CD4-positive, CD25-positive, alpha-beta regulatory T cell (primary cell): ENCODE data around the gene LHPP. TPM values are rescaled to one million over a fixed set of nuclear protein-coding genes. Genes with fewer than 3 reads are reported as not detected.

ENCODE experiments used
- ATAC-seq, 2 donors: fragments of 150-1000 bp; cut with Tn5 transposase; one replicate each; pipeline ENCODE4 v1.10.0; 2021; ENCODE audit warnings: low read depth in 2 of 2, moderate number of reproducible peaks in 2 of 2, moderate library complexity in 1 of 2
- DNase-seq, 3 donors: peaks; one replicate each; pipeline versions ENCODE4 v3.0.0 to v3.0.0-alpha.2; 2012 to 2022; ENCODE audit warnings: mixed read lengths in 1 of 3
- H3K27ac ChIP-seq: one replicate; pipeline ENCODE4 v1.7.0; 2013; ENCODE audit warnings: mild to moderate bottlenecking, low read length; ENCODE audit not compliant: insufficient read depth, poor library complexity, severe bottlenecking
- H3K27me3 ChIP-seq: one replicate; pipeline ENCODE4 v1.7.0; 2013; ENCODE audit warnings: low read length; ENCODE audit not compliant: control insufficient read depth, insufficient read depth
- H3K36me3 ChIP-seq: one replicate; pipeline ENCODE4 v1.7.0; 2013; ENCODE audit warnings: mild to moderate bottlenecking, low read length, moderate library complexity; ENCODE audit not compliant: control insufficient read depth, insufficient read depth
- H3K4me1 ChIP-seq: 2 replicates; pipeline ENCODE4 v1.7.0; 2013; ENCODE audit warnings: mild to moderate bottlenecking, low read length; ENCODE audit not compliant: insufficient read depth, control insufficient read depth, poor library complexity, severe bottlenecking
- H3K4me3 ChIP-seq: one replicate; pipeline ENCODE4 v1.7.0; 2013; ENCODE audit warnings: low read depth, mild to moderate bottlenecking, low read length, moderate library complexity
- H3K9me3 ChIP-seq, 2 experiments: 1 replicate in 1 of 2; 2 replicates in 1 of 2; pipeline ENCODE4 v1.7.0; 2013; ENCODE audit warnings: low read length in 2 of 2, mild to moderate bottlenecking in 1 of 2, moderate library complexity in 1 of 2; ENCODE audit not compliant: control insufficient read depth in 2 of 2
- H3K27ac Mint-ChIP-seq, 3 donors: one replicate each; pipeline ENCODE4 v1.8.0; 2020 to 2022; ENCODE audit warnings: mild to moderate bottlenecking in 3 of 3, mixed read lengths in 3 of 3, moderate library complexity in 2 of 3
- H3K27me3 Mint-ChIP-seq: one replicate; pipeline ENCODE4 v1.8.0; 2022; ENCODE audit warnings: mild to moderate bottlenecking, mixed read lengths
- H3K36me3 Mint-ChIP-seq: one replicate; pipeline ENCODE4 v1.8.0; 2020; ENCODE audit warnings: mixed read lengths
- H3K4me1 Mint-ChIP-seq, 4 donors: one replicate each; pipeline ENCODE4 v1.8.0; 2020 to 2022; ENCODE audit warnings: mixed read lengths in 4 of 4, mild to moderate bottlenecking in 1 of 4
- H3K4me3 Mint-ChIP-seq, 4 donors: one replicate each; pipeline ENCODE4 v1.8.0; 2020 to 2022; ENCODE audit warnings: mild to moderate bottlenecking in 4 of 4, mixed read lengths in 4 of 4, moderate library complexity in 3 of 4
- H3K9me3 Mint-ChIP-seq, 7 donors: one replicate each; pipeline ENCODE4 v1.8.0; 2020 to 2022; ENCODE audit warnings: mixed read lengths in 7 of 7, mild to moderate bottlenecking in 3 of 7, moderate library complexity in 2 of 7
- polyA plus RNA-seq, 4 donors: library from polyadenylated mRNA; unstranded; fragments of 300-500 nt; fragmentation: Illumina TruSeq; gene quantifications; one replicate each; pipeline ENCODE4 v1.2.3, GENCODE V29; 2021
- total RNA-seq: library from RNA; stranded (reverse); gene quantifications from one replicate; pipeline ENCODE4 v1.2.3, GENCODE V29; 2022

LHPP gene
- total and polyA plus RNA-seq, 5 donors from 2014 or later: 20.1 to 29.2 (median 25.0) TPM

- H3K9me3 Mint-ChIP-seq: peaks cover 0 to 5% (median 2%) of the 10 kb centered on the region in 7 donors
- H3K27me3 Mint-ChIP-seq: no peaks in the 10 kb centered on the region
- H3K4me3 ChIP-seq: no peak overlapping the region
- H3K36me3 ChIP-seq: peaks cover 6% of the 10 kb centered on the region
- no peaks in the 10 kb centered on the region for H3K9me3 ChIP-seq
- ATAC-seq (no peak), DNase-seq (no peak)
- H3K27me3 ChIP-seq: no peaks in the 10 kb centered on the region
- H3K4me1 Mint-ChIP-seq: peaks cover 0 to 2% (median 0%) of the 10 kb centered on the region in 4 donors
- no peak overlapping the region for H3K4me3 Mint-ChIP-seq
- peaks cover 23% of the 10 kb centered on the region for H3K36me3 Mint-ChIP-seq
- H3K27ac Mint-ChIP-seq: no peak overlapping the region
- H3K4me1 ChIP-seq: no peaks in the 10 kb centered on the region
- H3K27ac ChIP-seq: no peak overlapping the region
Measured at GRCh38 chr10:124505279-124505678, 43.7 kb downstream of the LHPP start.

- Histone ChIP-seq H3K27ac (no peak overlapping the region), H3K27me3 (no peaks in the 10 kb centered on the region), H3K36me3 (no peaks in the 10 kb centered on the region), H3K9me3 (no peaks in the 10 kb centered on the region), H3K4me1 (no peaks in the 10 kb centered on the region), H3K4me3 (no peak overlapping the region)
- Mint-ChIP-seq H3K27ac (no peak overlapping the region), H3K27me3 (no peaks in the 10 kb centered on the region), H3K9me3 (no peaks in the 10 kb centered on the region), H3K4me3 (no peak overlapping the region), H3K36me3 (peaks cover 22% of the 10 kb centered on the region), H3K4me1 (peaks cover 0 to 2% (median 0%) of the 10 kb centered on the region in 4 donors)
- ATAC-seq (no peak), DNase-seq (no peak)
Measured at GRCh38 chr10:124508070-124508667, 46.5 kb downstream of the LHPP start.

DNA sequence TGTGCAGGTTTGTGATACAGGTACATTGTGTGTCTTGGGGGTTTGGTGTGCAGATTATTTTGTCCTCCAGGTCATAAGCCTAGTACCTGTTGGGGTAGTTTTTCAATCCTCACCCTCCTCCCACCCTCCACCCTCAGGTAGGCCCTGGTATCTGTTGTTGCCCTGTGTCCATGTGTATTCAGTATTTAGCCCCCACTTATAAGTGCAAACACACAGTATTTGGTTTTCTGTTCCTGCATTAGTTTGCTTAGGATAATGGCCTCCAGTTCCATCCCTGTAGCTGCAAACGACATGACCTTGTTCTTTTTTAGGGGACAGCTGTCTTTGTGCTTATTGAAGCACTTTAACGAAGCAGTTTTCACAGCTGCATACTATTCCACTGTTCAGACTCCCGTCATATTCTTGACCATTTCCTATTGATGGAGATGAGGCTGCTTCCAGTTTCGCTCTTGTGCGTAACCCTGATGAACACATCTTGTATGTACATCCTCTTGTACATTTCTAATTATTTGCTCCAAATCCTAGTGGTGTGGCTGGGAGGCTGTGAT lies 47.4 kb downstream of the LHPP start:
- Mint-ChIP-seq H3K36me3 (peaks cover 22% of the 10 kb centered on the region), H3K4me1 (peaks cover 0 to 2% (median 0%) of the 10 kb centered on the region in 4 donors), H3K27ac (no peak overlapping the region), H3K27me3 (peaks cover 3% of the 10 kb centered on the region), H3K9me3 (no peaks in the 10 kb centered on the region), H3K4me3 (no peak overlapping the region)
- ATAC-seq (no peak), DNase-seq (no peak)
- H3K36me3 ChIP-seq: no peaks in the 10 kb centered on the region
- no peak overlapping the region for H3K4me3 ChIP-seq
- no peaks in the 10 kb centered on the region for H3K4me1 ChIP-seq
- no peaks in the 10 kb centered on the region for H3K27me3 ChIP-seq
- no peaks in the 10 kb centered on the region for H3K9me3 ChIP-seq
- no peak overlapping the region for H3K27ac ChIP-seq

DNA sequence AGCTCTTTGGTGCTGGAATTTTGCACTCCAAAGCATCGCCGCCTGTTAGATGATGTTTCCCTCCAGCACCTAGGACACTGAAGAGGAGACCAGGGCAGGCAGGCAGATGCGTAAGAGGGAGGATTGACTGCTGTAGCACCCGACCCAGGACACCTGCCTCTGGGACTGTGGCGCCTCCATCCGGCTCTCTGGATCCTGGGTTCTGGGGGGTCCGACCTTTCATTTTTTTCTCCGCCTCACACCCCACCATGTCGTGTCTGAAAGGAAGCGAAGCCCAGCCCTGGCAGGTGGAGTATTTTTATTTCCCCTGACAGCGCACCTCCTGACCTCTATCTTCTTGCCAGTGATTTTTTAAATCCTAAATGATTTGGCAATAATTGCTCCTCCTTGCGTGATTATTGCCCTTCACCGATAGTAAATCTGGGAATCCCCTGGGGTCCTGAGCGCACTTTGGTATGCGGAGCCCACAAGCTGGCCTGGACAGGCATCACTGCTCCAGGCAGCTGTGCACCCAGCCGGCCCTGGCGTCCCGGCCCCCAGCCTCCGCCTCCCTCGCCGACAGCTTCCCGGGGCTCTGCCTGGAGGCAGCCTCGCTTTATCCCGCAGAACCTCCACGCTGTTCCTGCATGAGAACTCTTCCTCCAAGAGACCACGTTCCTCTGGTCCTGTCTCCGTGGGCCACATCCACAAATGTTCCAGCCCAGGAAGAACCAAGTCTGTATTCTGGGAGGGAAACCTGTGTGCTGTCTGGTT lies 48.4 kb downstream of the LHPP start:
- H3K4me1 ChIP-seq: no peaks in the 10 kb centered on the region
- peaks cover 4% of the 10 kb centered on the region for H3K27me3 Mint-ChIP-seq
- H3K4me3 Mint-ChIP-seq: no peak overlapping the region
- no peaks in the 10 kb centered on the region for H3K27me3 ChIP-seq
- peaks cover 0 to 2% (median 0%) of the 10 kb centered on the region in 4 donors for H3K4me1 Mint-ChIP-seq
- H3K9me3 ChIP-seq: no peaks in the 10 kb centered on the region
- H3K27ac ChIP-seq: no peak overlapping the region
- H3K9me3 Mint-ChIP-seq: no peaks in the 10 kb centered on the region
- no peaks in the 10 kb centered on the region for H3K36me3 ChIP-seq
- H3K4me3 ChIP-seq: no peak overlapping the region
- no peak for ATAC-seq
- no peak for DNase-seq
- H3K27ac Mint-ChIP-seq: no peak overlapping the region
- H3K36me3 Mint-ChIP-seq: peaks cover 22% of the 10 kb centered on the region

DNA sequence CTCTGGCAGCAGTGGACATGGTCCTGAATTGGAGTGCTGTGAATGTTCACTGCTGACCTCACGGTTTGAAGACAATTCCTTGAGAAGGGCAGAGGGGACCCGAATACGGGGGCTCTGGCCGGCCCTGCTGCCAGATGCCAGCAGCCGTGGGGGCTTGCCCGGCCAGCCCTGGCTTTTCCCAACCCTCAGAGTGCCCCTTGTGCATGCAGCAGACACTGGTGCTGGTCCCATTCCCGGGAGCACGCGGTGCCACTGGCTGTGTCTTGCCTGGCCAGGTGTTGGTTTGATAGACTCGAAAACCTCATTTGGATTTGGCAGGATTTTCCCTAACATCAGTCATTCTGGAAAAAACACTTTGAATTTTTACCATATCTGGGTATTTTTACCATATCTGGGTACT lies 49.1 kb downstream of the LHPP start:
- Mint-ChIP-seq H3K27ac (no peak overlapping the region), H3K36me3 (peaks cover 27% of the 10 kb centered on the region), H3K27me3 (peaks cover 4% of the 10 kb centered on the region), H3K9me3 (no peaks in the 10 kb centered on the region), H3K4me3 (no peak overlapping the region), H3K4me1 (peaks cover 0 to 2% (median 0%) of the 10 kb centered on the region in 4 donors)
- no peaks in the 10 kb centered on the region for H3K4me1 ChIP-seq
- no peak overlapping the region for H3K27ac ChIP-seq
- no peak overlapping the region for H3K4me3 ChIP-seq
- H3K9me3 ChIP-seq: no peaks in the 10 kb centered on the region
- DNase-seq: no peak
- H3K36me3 ChIP-seq: no peaks in the 10 kb centered on the region
- ATAC-seq: no peak
- H3K27me3 ChIP-seq: no peaks in the 10 kb centered on the region

DNA sequence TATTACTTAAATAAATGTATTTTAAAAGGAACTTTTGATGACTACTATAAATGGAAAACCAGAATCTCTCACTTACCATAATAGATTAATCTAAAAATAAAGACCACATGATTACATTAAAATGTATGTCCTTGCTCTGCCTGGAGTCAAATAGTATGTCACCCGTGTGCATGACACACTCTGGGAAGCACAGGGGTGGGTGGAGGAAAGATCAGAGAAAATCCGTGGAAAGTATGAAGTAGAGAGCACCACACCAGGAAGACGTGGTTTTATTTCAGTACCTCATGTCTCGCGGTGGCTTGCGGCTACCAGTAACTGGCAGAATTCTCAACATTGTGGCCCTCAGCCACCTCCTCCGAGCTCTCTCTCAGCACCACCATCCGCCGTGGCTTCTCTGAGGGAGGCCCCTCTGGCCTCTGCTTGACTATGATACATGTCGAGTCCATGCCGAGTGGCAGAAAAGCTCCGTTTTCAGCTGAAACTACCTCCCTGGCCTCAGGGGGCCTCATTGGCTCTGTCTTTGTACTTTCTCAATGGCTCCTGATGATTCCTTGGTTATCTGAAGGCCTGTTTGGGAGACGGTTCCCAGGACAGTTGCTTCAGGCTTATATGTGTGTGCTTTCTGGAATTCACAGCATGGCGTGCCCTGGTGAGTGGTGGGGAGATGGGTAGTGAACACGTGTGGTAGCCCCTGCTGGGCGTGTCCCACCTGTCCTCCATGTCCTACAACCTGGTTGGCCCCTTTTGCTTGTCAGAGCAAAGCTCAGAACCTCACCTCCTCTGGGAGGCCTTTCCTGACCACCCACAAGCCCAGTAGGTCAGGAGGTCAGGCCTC lies 49.8 kb downstream of the LHPP start:
- no peak for DNase-seq
- Histone ChIP-seq H3K4me3 (no peak overlapping the region), H3K27me3 (no peaks in the 10 kb centered on the region), H3K27ac (no peak overlapping the region), H3K4me1 (no peaks in the 10 kb centered on the region), H3K9me3 (no peaks in the 10 kb centered on the region), H3K36me3 (no peaks in the 10 kb centered on the region)
- H3K9me3 Mint-ChIP-seq: no peaks in the 10 kb centered on the region
- ATAC-seq: no peak
- no peak overlapping the region for H3K27ac Mint-ChIP-seq
- no peak overlapping the region for H3K4me3 Mint-ChIP-seq
- peaks cover 4% of the 10 kb centered on the region for H3K27me3 Mint-ChIP-seq
- H3K4me1 Mint-ChIP-seq: peaks cover 0 to under 1% (median 0%) of the 10 kb centered on the region in 4 donors
- H3K36me3 Mint-ChIP-seq: peaks cover 29% of the 10 kb centered on the region

- H3K4me3 Mint-ChIP-seq: no peak overlapping the region
- Histone ChIP-seq H3K27ac (no peak overlapping the region), H3K4me1 (no peaks in the 10 kb centered on the region), H3K4me3 (no peak overlapping the region), H3K27me3 (no peaks in the 10 kb centered on the region), H3K9me3 (no peaks in the 10 kb centered on the region), H3K36me3 (no peaks in the 10 kb centered on the region)
- DNase-seq (no peak), ATAC-seq (no peak)
- H3K27ac Mint-ChIP-seq: no peak overlapping the region
- no peaks in the 10 kb centered on the region for H3K4me1 Mint-ChIP-seq
- H3K9me3 Mint-ChIP-seq: no peaks in the 10 kb centered on the region
- peaks cover 34% of the 10 kb centered on the region for H3K36me3 Mint-ChIP-seq
- peaks cover 4% of the 10 kb centered on the region for H3K27me3 Mint-ChIP-seq
Measured at GRCh38 chr10:124512040-124512428, 50.4 kb downstream of the LHPP start.
